Left lung (tissue), 10 donors: Measurements from ENCODE around the gene CCDC6. TPM values are rescaled to one million over a fixed set of nuclear protein-coding genes. Genes with fewer than 3 reads are reported as not detected.
A peak's percentile ranks its signal among the peaks of the same experiment; 100 is the strongest.

ENCODE experiments used
- ATAC-seq: fragments of 200-7000 bp; cut with Tn5 transposase; one replicate; pipeline ENCODE4 v1.9.1; 2020; ENCODE audit warnings: moderate library complexity
- DNase-seq, 4 donors: peaks; one replicate each; pipeline ENCODE4 v3.0.0-alpha.2; 2013 to 2020
- H3K27ac ChIP-seq, 2 donors: fragments of 200-600 bp; sonication (generic) in 1 of 2; one replicate each; pipeline versions ENCODE4 v1.5.0 to v1.8.0; 2020 to 2021
- H3K27me3 ChIP-seq, 2 donors: fragments of 200-600 bp; sonication (generic) in 1 of 2; one replicate each; pipeline versions ENCODE4 v1.5.0 to v1.8.0; 2020 to 2021
- H3K36me3 ChIP-seq, 2 donors: fragments of 200-600 bp; sonication (generic) in 1 of 2; one replicate each; pipeline versions ENCODE4 v1.5.0 to v1.8.0; 2020 to 2021
- H3K4me1 ChIP-seq, 2 donors: fragments of 200-600 bp; one replicate each; pipeline ENCODE4 v1.8.0; 2021
- H3K4me3 ChIP-seq, 2 donors: fragments of 200-600 bp; sonication (generic) in 1 of 2; one replicate each; pipeline versions ENCODE4 v1.5.0 to v1.8.0; 2020 to 2021; ENCODE audit warnings: mild to moderate bottlenecking in 1 of 2
- H3K9me3 ChIP-seq, 2 donors: fragments of 200-600 bp; sonication (generic) in 1 of 2; one replicate each; pipeline versions ENCODE4 v1.5.0 to v1.8.0; 2020 to 2021
- intact Hi-C, 2 donors: fragments of 100-400 bp; cut with DNase I; formaldehyde crosslinking; loops; one replicate each; pipeline versions ENCODE4 v1.11.2 to v1.14.2; 2022
- polyA plus RNA-seq, 6 donors: library from polyadenylated mRNA; unstranded; fragments of 120-200 nt; gene quantifications; one replicate each; pipeline ENCODE4 v1.2.1, GENCODE V29; 2013; ENCODE audit not compliant: insufficient read length in 6 of 6
- total RNA-seq, 2 donors: library from RNA; stranded (reverse); fragmentation: NEBNext Ultra II Directional; extraction: Animal tissue kit (Norgen Biotek cat#: 25700); gene quantifications; one replicate each; pipeline ENCODE4 v1.2.1, GENCODE V29; 2021
- TF ChIP-seq, protein P1 (sequence below), 2 donors: fragments of 200-600 bp; sonication (generic) in 1 of 2; IDR thresholded peaks; one replicate each; pipeline versions ENCODE4 v1.5.0 to v1.8.0; 2021; ENCODE audit warnings: antibody characterized with exemption in 2 of 2
- donor health status: DM: no; HTN: yes; CAD: no.
- donor health status: DM: no; HTN: no; CAD: no.

Gene CCDC6
- total and polyA plus RNA-seq, 8 donors: 32.1 to 76.6 (median 44.4) TPM

- intact Hi-C loops: no loop called here
- Histone ChIP-seq H3K27me3 (no peaks in the 10 kb centered on the region), H3K27ac (no peak overlapping the region), H3K9me3 (no peaks in the 10 kb centered on the region), H3K4me3 (no peak overlapping the region), H3K4me1 (peaks cover 18 to 44% of the 10 kb centered on the region in 2 donors), H3K36me3 (peaks cover 0 to 5% of the 10 kb centered on the region in 2 donors)
- no peak for DNase-seq
- TF ChIP-seq, protein P1, sequence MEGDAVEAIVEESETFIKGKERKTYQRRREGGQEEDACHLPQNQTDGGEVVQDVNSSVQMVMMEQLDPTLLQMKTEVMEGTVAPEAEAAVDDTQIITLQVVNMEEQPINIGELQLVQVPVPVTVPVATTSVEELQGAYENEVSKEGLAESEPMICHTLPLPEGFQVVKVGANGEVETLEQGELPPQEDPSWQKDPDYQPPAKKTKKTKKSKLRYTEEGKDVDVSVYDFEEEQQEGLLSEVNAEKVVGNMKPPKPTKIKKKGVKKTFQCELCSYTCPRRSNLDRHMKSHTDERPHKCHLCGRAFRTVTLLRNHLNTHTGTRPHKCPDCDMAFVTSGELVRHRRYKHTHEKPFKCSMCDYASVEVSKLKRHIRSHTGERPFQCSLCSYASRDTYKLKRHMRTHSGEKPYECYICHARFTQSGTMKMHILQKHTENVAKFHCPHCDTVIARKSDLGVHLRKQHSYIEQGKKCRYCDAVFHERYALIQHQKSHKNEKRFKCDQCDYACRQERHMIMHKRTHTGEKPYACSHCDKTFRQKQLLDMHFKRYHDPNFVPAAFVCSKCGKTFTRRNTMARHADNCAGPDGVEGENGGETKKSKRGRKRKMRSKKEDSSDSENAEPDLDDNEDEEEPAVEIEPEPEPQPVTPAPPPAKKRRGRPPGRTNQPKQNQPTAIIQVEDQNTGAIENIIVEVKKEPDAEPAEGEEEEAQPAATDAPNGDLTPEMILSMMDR (IDR thresholded peaks at IDR 0.05): no peak
- no peak for ATAC-seq
Measured at GRCh38 chr10:59902016-59902415, 4.3 kb downstream of the CCDC6 start.

DNA sequence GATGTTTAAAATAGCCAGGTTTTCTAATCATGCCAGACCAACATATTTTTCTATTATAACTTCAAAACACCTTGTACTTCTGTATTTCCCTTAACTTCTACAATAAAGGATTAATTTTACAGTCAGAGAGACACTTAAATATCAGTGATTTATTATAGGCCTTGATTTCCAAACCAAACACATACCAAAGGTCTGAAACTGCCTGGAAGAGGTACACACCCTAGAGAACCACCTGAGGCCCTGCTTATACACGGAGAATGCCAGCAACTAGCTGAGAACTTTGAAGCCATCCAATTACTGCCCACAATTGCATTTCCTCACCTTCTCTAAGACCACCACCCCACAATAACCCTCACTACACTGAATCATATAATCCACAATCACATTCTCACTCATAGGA, 4.9 kb downstream of the CCDC6 start:
- Histone ChIP-seq H3K9me3 (no peaks in the 10 kb centered on the region), H3K27me3 (no peaks in the 10 kb centered on the region), H3K4me3 (no peak overlapping the region), H3K36me3 (peaks cover 0 to 5% of the 10 kb centered on the region in 2 donors), H3K27ac (no peak overlapping the region), H3K4me1 (peaks cover 18 to 41% of the 10 kb centered on the region in 2 donors)
- intact Hi-C loops: no loop called here
- TF ChIP-seq, protein P1 (IDR thresholded peaks at IDR 0.05): no peak
- ATAC-seq (no peak), DNase-seq (no peak)

- peak; percentile 13 for ATAC-seq
- TF ChIP-seq, protein P1 (IDR thresholded peaks at IDR 0.05): no peak
- no peak overlapping the region for H3K27ac ChIP-seq
- intact Hi-C loops: no loop called here
- DNase-seq: no peak
- H3K9me3 ChIP-seq: no peaks in the 10 kb centered on the region
- peaks cover 0 to 5% of the 10 kb centered on the region in 2 donors for H3K36me3 ChIP-seq
- H3K4me3 ChIP-seq: no peak overlapping the region
- H3K4me1 ChIP-seq: peaks cover 27 to 48% of the 10 kb centered on the region in 2 donors
- H3K27me3 ChIP-seq: no peaks in the 10 kb centered on the region
Measured at GRCh38 chr10:59900048-59900727, 6.2 kb downstream of the CCDC6 start.

DNA sequence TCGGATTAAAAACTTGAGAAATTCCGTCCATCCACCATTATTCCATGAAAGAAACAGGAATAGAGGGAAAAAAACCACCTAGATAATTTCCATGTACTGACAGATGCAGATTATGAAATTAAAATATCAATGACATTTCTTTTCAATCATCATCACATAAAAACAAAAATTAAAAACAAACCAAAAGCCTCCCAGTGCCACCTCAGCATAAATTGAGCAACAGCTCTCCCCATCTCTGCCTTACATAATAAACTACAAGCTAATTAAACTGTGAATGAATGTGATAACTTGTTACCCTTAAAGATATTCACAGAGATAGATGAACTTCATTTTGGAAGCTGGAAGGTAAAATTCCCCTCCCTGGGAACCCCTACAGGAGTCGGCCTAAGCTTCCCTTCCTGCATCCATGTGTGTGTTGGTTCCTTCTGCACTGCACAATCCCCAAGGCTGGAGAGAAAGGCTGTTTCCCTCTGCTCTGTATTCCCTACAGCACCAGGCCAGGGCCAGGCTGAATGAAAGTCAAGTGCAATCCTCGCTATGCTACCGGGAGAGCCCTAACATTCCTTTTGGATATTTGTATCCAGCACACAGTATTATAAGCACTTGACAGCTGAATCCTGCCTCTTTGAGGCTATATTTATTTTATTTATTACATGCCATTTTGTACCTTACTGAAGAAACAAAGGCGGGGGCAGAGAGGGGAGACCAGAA, 8.1 kb downstream of the CCDC6 start:
- Histone ChIP-seq H3K27ac (peak overlapping the region in 1 of 2 donors; percentile 27), H3K9me3 (no peaks in the 10 kb centered on the region)
- peak; percentile 51 for ATAC-seq

GRCh38 chr10:59896191-59896590, 10.2 kb downstream of the CCDC6 start:
- Histone ChIP-seq H3K4me3 (no peak overlapping the region), H3K27me3 (no peaks in the 10 kb centered on the region), H3K27ac (no peak overlapping the region), H3K4me1 (peaks cover 33 to 65% of the 10 kb centered on the region in 2 donors), H3K9me3 (no peaks in the 10 kb centered on the region), H3K36me3 (no peaks in the 10 kb centered on the region)
- intact Hi-C loops: no loop called here
- DNase-seq (no peak), ATAC-seq (no peak)
- TF ChIP-seq, protein P1 (IDR thresholded peaks at IDR 0.05): no peak

More for the DNA sequence above, 8.1 kb downstream of the CCDC6 start:
- Histone ChIP-seq H3K36me3 (peaks cover 0 to 5% of the 10 kb centered on the region in 2 donors), H3K4me3 (no peak overlapping the region), H3K4me1 (peaks cover 25 to 48% of the 10 kb centered on the region in 2 donors), H3K27me3 (no peaks in the 10 kb centered on the region)
- no peak for DNase-seq
- TF ChIP-seq, protein P1 (IDR thresholded peaks at IDR 0.05): no peak
- intact Hi-C loops: no loop called here
